Inflammatory macrophage (primary cell): Measurements from ENCODE around the gene CX3CR1.
"Not testable (repeated sequence)": the region's sequence is repeated elsewhere in the genome, so short reads cannot be mapped to it uniquely, and the experiment has no call there.

Experiments
- DNase-seq, 2 donors: peaks; one replicate each; pipeline ENCODE4 v3.0.0-alpha.2; 2020 to 2022
- total RNA-seq, 18 experiments: gene quantifications; one replicate each; lab custom pipeline; 2026; ENCODE audit warnings: mixed read lengths in 6 of 18, inconsistent platforms in 2 of 18; lab: John Stamatoyannopoulos, UW

CX3CR1 gene, protein sequence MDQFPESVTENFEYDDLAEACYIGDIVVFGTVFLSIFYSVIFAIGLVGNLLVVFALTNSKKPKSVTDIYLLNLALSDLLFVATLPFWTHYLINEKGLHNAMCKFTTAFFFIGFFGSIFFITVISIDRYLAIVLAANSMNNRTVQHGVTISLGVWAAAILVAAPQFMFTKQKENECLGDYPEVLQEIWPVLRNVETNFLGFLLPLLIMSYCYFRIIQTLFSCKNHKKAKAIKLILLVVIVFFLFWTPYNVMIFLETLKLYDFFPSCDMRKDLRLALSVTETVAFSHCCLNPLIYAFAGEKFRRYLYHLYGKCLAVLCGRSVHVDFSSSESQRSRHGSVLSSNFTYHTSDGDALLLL
- 0 to 3.0 (median 0.21) reads per million in 18 experiments for total RNA-seq

DNA sequence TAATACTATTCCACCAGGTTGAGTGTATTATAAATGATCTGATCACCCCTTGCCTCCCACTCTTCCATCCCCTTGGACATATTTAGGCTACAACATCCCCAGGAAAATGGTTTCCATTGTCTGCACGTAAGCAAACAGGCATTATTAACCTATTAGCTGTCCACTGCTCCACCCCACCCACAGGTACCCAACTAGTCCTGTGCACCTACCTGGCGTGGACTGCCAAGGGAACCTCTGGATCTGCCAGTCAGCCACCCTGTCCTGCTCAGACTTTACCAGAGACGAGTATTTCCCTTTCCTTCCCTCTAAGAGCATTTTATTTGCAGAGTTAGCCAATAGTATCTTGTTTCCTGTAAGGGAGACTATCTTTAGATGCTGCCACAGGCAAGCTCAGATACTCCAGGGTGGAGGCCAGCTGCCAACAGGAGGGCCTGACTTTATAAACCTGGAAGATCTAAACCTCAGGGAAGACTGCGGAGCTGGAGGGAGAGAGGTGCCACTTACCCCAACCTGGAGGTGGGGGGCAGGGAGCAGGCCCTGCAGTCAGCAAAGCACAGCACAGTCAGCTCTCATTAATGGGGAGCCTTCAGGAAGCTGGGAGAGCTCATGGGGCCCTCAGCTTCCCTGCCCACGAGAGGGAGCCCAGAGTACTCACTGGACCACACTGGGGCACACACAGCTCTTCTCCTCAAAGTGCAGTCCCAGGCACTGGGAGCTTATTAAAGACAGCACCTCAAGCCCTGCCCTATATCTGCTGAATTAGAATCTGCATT lies at the start of gene CX3CR1:
CX3CR1 (minus strand) TSS at position 292 of the 773 bp plus-strand sequence. CDS start 13,527 bp downstream, outside the sequence.
- DNase-seq = peak in 1 of 2 donors; percentile 33

DNA sequence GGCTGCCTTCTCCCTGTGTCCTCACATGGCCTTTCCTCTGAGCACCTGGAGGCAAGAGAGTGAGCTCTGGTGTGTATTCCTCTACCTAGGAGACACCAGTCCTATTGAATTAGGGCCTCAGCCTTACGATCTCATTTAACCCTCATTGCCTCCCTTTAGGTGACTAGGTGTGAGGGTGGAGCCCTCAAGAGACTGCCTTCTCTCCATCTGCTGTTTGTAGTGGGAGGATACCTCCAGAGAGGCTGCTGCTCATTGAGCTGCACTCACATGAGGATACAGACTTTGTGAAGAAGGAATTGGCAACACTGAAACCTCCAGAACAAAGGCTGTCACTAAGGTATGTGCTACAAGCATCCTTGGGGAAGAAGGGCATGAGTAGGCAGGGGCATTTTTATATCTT lies 49.7 kb upstream of the CX3CR1 start, which contains the start of gene CCR8:
CCR8 (plus strand) TSS at position 217 of the 400 bp plus-strand sequence. CDS start 2,623 bp downstream, outside the sequence.
- no peak for DNase-seq

DNA sequence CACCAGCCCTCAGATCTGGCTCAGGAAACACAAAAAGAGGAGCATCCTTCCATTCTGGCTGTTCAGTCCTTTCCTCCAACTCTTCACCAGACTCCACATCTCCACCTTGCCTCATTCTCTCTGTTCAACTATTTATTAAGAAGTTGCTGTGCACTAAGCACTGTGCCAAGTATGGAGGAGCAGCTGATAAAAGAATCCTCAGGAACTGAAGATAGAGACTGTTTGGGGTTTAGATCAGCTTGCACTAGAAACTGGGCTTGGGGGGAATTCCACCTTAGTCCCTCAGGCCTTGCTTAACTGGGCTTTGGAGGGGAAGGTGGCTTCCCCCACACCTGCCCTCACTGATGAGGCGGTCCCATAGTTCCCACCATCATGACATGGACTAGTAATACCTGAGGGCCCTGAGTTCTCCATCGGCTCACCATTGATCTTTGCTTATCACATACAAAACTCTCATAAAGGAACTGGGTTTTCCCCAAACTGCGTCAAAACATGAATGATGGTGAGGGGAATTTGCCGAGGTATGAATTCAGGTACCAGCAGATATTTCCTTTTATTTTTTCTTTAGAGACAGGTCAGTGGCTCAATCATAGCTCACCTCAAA lies 48.0 kb upstream of the CX3CR1 start:
- DNase-seq = no peak

DNA sequence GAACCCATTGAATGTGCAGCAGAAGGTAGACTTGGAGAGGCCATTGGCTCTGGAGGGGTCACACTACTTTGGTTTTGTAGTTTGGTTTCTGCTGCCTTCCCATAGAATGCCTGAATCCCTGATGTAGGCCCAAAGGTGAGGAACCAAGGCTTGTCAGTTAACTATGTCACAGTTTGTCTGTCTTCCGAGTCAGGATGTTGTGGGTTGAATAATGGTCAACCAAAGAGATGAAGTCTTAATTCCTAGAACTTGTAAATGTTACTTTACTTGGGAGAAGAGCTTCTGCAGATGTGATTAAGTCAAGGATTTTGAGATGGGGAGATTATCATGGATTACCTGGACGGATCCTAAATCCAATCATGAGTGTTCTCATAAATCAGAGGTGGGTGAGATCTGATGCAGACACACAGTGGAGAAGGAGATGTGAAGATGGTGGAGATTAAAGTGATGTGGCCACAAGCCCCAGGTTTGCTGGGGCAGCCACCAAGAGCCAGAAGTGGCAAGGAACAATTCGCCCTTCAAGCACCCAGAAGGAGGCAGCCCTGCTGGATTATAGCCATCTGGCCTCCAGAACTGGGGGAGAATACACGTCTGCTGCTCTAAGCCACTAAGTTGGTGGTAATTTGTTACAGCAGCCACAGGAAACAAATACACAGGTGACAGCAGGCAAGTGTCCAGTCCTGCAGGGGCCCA lies 47.4 kb upstream of the CX3CR1 start:
- no peak for DNase-seq

DNA sequence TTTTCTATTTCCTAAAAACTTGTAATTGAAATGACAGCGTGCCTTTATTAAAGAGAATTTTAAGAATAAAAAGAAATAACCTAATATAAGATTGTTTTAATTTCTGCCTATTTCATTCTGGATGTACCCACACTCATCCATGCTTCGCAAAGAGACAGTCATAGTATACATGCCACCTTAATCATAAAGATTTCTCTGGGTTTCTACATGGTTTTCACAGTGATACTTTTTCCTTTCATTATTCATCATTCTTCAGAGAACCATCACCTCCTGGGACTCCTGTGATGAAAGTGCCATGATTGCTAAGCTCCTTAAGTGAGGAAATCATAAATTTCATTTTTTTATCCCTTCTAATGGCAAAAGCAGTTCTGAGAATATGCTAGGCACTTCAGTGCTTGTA lies 45.4 kb upstream of the CX3CR1 start:
- DNase-seq = no peak

DNA sequence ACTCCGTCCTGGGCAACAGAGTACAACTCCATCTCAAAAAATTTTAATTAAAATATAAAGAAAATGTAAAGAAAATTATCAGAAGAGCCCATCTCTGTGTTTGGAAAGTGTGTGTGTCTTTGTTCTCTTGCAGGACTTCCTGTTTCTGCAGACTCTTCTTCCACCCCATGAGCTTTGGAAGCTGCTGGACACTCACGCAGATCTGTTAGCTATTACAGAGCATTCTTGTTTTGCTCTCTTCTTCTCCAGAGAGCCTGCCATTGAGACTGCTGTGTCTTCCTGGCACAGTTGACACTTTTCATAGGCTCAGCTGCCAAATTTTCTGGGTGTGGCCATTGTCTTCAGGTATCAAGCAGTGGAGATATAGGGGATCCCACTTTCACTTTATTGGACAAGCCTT lies 43.7 kb upstream of the CX3CR1 start:
- peak in 1 of 2 donors; percentile 2 for DNase-seq

DNA sequence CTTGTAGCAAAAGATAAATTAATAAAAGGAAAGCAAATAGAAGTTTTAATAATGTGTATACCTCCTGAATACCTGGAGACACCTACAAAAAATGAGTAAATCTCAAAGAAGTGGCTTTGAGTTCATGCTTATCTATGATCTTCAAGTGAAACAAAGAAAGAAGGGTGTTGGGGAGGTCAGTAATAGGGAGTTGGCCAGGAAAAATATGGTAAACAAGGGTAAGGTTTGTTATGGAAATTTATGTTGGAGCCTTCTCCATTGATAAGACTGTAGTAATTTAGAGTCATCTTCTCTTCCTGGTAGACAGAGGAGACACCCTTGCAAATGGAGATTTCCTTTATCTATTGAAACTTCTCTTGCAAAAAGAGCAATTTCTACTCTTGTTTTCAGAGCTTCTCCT lies 43.1 kb upstream of the CX3CR1 start:
- DNase-seq = no peak

DNA sequence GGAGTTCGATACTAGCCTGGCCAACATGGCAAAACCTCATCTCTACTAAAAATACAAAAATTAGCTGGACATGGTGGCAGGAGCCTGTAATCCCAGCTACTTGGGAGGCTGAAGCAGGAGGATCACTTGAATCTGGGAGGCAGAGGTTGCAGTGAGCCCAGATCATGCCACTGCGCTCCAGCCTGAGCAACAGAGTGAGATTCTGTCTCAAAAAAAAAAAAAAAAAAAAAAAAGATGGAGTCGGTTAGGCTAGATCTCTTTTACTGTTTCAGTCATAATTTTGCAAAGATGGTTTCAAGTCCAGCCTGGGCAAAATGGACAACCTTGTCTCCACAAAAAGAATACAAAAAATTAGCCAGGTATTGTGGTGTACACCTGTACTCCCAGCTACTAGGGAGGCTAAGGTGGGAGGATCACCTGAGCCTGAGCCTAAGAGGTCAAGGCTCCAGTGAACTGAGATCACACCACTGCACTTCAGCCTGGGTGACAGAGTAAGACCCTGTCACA lies 42.4 kb upstream of the CX3CR1 start:
- DNase-seq = not testable (repeated sequence)

DNA sequence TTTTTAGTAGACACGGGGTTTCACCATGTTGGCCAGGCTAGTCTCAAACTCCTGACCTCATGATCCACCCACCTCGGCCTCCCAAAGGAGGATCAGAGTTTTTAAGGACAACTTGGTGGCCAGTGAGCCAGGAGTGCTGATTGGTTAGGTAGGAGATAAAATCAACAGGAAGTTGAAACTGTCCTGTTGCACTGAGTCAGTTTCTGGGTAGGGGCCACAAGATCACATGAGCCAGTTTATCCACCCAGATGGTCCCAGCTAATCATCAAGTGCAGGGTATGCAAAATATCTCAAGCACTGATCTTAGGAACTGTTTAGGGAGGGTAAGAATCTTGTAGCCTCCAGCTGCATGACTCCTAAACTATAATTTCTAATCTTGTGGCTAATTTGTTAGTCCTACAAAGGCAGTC lies 41.7 kb upstream of the CX3CR1 start:
- not testable (repeated sequence) for DNase-seq

DNA sequence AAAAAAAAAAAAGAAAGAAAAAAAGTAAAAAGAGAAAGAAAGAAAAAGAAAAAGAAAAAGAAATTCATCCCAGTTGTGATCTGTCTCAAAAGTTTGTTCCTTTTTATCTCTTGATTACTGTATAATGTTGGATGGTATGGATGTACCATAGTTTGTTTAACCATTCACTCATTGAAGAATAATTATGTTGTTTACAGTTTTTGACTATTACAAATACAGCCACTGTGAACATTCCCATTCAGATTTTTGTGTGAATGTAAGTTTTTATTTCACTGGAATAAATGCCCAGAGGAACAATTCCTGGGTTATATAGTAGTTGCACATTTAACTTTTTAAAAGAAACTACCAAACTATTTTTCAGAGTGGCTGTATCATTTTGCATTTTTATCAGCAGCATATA lies 39.4 kb upstream of the CX3CR1 start:
- DNase-seq = no peak

DNA sequence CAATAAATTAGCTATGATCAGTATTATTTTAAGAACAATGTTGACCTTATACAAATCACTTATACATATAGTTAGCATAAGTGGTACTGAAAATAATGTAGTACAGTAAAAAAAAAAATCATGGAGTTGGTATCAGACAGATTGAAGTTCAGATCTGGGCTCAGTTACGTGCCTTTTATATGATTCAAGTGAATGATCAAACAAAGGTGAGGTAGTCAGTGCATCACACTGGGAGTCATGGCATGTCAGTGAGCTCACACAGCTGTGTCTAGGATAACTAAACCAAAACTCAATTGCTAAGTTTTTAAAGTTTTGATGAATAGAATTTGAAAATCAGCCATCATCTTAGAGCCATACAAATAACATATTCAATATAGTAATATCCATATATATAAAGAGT lies 38.5 kb upstream of the CX3CR1 start:
- no peak for DNase-seq

DNA sequence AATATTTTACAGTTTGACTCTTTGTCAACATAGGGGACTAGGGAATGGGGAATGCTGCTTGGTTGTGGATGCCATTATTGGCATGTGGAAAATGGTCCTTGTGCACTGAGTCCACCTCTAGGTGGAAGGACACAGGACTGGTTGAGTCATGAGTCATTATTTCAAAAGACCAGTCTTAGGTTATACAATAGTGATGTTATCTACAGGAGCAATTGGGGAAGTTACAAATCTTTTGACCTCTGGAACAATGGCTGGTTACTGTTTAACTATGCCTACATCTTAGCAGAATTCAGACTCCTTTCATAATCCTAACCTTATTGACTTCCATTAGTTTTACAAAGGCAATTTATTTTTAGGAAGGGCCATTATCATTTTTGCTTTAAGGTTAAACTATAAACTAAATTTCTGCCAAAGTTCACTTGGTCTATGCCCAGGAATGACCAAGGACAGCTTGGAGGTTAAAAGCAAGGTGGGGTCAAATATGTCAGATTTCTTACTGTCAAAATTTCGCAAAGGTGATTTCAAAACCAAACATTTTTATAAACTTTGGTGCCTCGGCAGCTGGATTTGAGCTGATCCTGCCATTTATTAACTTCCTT lies 37.8 kb upstream of the CX3CR1 start:
- DNase-seq = peak; percentile 63 to 86

DNA sequence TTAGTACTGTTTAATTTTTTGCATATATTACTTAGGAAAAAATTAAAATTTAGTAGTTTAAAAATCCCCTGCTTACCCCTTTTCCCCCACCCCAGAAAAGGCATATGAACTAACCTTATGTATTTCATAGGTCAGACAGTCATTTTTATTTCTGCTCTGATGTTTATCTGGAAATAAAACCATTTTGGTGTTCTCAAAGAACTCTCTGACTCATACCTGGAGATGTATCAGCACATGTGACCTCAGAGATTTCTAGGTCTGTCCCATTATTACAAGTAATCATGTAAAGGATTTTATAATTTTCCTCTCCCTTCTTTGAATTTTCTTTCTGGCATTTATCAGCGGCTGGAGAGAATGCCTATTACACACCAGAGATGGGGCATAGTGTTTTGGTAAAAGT lies 35.6 kb upstream of the CX3CR1 start:
- no peak for DNase-seq

DNA sequence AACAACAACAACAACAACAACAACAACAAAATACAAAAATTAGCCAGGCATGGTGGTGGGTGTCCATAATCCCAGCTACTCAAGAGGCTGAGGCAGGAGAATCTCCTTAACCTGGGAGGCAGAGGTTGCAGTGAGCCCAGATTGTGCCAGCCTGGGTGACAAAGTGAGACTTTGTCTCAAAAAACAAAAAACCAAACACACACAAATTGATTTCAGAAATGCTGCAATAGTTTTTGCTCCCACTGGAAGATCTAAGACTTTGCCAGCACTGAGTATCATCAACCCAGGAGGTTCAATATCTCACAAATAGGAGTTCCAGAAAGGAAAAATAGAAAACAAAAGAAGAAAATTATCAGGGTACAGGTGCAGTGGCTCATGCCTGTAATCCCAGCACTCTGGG lies 33.5 kb upstream of the CX3CR1 start:
- no peak for DNase-seq

DNA sequence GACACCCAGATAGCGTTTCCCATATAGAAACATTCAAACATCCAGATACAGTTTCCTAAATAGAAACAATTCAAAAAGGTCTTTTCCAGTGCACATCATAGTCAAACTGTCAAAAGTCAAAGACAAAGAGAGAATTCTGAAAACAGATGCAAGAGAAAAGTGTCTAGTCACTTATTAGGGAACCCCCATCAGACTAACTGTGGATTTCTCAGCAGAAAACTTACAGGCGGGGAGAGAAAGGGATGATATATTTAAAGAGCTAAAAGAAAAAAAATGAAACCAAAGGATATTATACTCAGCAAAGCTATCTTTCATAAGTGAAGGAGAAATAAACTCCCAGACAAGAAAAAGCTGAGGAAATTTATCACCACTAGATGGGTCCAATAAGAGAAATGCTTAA lies 22.3 kb upstream of the CX3CR1 start:
- DNase-seq = no peak

DNA sequence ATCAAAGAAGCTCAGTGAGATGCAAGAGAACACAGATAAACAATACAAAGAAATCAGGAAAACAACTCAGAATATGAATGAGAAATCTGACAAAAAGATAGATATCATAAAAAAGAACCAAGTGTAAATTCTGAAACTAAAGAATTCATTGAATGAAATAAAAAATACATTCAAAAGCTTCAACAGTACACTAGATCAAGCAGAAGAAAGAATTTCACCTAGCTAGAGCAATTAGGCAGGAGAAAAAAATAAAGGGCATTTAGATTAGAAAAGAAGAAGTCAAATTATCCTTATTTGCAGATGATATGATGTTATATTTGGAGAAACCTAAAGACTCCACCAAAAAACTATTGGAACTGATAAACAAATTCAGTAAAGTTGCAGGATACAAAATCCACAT lies 19.4 kb upstream of the CX3CR1 start:
- DNase-seq = no peak

DNA sequence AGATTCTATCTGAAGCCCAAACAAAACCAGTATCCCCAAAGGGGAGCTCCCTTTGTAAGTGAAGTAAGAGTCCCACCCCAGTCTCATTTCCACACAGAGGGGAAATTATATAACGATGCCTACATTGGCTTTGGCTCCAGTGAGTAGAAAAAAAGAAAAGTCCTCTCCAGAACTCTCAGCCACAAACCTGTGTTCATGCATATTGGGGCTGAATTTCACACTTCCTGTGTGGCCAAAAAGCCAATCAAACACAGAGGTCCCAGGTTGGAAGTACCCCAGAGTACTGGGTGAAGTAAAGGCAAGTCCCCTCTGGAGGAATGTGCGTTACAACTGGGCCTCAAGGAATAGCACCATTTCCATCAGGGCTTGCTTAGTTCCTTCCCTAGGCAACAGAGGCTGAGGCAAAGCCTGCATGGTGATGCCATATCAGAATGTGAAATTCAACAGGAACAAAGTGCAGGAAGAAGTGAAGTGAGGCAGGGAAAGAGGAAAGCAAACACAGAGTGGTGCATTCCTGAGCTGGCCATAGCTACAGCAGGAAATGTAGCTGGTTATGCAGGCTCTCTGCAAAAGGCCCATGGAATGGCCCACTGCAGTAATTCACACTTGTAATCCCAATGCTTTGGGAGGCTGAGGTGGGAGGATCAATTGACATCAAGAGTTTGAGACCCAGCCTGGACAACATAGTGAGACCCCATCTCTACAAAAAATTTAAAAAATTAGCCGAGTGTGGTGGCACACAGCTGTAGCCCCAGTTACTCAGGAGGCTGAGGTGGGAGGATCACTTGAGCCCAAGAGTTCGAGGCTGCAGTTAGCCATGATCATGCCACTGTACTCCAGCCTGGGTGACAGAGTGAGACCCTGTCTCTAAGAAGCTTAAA lies 16.6 kb upstream of the CX3CR1 start:
- DNase-seq = no peak

DNA sequence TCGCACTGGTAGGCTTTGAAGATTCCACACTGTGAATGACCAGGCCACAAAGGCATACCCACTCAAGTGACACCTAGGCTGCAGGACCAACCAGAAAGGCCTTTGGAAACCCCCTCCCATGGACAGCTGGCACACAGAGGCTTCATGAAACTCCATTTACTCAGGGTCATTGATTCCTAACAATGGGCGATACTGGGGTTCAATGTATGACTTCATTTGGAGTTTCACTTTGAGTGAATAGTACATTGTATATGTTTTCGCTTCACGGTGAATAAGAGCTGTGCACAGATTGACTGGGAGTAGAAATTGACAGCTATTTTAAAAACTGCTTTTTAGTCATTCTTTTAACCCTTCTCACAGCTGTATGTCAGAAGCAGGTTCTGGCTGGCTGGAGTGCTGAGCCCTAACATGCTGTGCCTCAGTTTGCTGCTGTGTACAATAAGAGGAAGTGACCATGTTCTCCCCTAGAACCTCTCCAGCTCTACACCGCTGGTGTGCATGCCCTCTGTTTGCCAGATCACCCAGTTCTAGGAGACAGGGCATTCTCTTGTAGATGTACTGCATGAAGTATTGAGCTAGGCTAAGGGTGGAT lies 15.4 kb upstream of the CX3CR1 start:
- DNase-seq = no peak

DNA sequence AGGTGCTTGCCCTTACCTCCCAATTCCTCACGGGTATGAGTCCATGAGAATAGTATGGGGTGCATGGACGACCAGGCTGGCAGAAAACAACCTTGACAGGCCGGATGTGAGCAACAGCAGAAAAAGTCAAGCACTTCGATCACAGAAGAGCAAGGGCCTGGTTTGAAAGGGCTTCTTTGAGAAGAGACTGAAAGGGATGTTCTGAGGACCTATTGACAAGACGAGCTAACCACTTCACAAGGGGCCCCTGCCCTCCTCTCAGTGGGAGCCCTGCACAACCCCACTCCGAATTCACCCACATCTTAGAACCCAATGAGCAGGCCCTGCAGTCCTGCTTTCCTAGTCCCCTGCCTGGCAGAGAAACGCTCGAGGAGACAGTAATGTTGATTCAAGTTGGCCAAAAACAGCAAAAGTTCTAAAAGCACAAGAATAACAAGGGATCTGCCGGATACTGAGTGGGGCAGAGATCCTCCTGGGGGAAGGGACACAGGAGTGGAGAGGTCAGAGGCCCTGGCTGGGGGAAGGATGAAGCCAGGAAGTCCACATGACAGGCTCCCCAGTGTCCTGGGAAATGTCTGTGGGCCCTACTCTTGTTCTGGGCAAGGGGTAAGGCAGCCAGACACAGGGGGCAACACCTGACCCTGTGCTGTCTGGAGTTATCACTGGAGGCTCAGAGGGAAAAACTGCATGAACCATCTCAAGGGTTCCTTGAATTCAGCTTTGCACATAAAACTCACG lies 14.8 kb upstream of the CX3CR1 start:
- no peak for DNase-seq

DNA sequence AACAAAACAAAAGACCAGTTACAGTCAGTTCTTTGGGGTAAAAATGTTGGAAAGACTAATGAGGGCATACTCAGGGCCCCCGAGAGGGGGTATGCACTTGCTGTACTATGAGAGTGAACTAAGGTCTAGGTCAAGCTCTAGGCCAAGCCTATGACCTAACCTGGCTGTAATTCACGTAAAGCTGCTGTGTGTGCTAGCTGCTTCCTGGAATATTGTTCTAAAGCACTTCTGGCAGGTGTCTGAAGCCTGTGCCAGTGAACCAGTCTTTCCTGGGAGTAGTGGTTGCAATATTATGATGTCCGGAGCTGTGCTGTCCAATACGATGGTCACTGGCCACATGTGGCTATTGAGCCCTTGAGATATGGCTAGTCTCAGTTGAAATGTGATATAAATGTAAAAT lies 13.1 kb upstream of the CX3CR1 start:
- DNase-seq = no peak
